OCI-LY7 (cell line): ENCODE results near the gene TRAF3IP1.

ENCODE experiments used
- CTCF ChIP-seq: fragments of 200-600 bp; sonication (generic); conservative IDR thresholded peaks from 2 replicates; pipeline ENCODE4 v1.5.1; 2014; ENCODE audit warnings: mild to moderate bottlenecking, antibody characterized with exemption, low read length, moderate library complexity, mixed read lengths
- EZH2phosphoT487 ChIP-seq: fragments of 200-600 bp; sonication (generic); IDR thresholded peaks from 2 replicates; pipeline ENCODE4 v1.6.1; 2018; ENCODE audit warnings: low read depth, borderline replicate concordance, mild to moderate bottlenecking, mixed run types, antibody characterized with exemption, low read length, moderate library complexity, mixed read lengths

- no peak for TF ChIP-seq CTCF
- TF ChIP-seq EZH2phosphoT487 = no peak
These were observed 100.1 kb downstream of the TRAF3IP1 start for GRCh38 chr2:238420442-238420841.
